Mesodermal cell (in vitro differentiated cells): ENCODE measurements around the gene PILRA.
"Not testable (repeated sequence)": the region's sequence is repeated elsewhere in the genome, so short reads cannot be mapped to it uniquely, and the experiment has no call there.

Source experiments
- H3K27ac ChIP-seq: 2 replicates; pipeline ENCODE4 v1.7.0; 2013; ENCODE audit warnings: mild to moderate bottlenecking, low read depth, low read length, moderate library complexity; ENCODE audit not compliant: severe bottlenecking
- H3K36me3 ChIP-seq: 2 replicates; pipeline ENCODE4 v1.7.1; 2013; ENCODE audit warnings: mild to moderate bottlenecking, low read length, moderate library complexity; ENCODE audit not compliant: control insufficient read depth, insufficient read depth
- H3K4me1 ChIP-seq: one replicate; pipeline ENCODE4 v1.7.1; 2013; ENCODE audit warnings: mild to moderate bottlenecking, low read length; ENCODE audit not compliant: insufficient read depth, control insufficient read depth, poor library complexity, severe bottlenecking
- H3K4me3 ChIP-seq: 2 replicates; pipeline ENCODE4 v1.7.0; 2013; ENCODE audit warnings: low read length, control low read depth, mild to moderate bottlenecking; ENCODE audit not compliant: insufficient read depth, poor library complexity, severe bottlenecking; ENCODE audit errors: extremely low read depth
- H3K9me3 ChIP-seq: 2 replicates; pipeline ENCODE4 v1.7.1; 2013; ENCODE audit warnings: mild to moderate bottlenecking, low read length, moderate library complexity; ENCODE audit not compliant: control insufficient read depth
- WGBS, 2 experiments: methylation state at CpG; one replicate each; pipeline ENCODE4 v1.1.5; 2013; ENCODE audit warnings: missing lambda C conversion rate in 2 of 2; ENCODE audit not compliant: insufficient coverage in 2 of 2; 5-methylcytosine and 5-hydroxymethylcytosine counted together

Gene PILRA

GRCh38 chr7:100358027-100358856, 15.0 kb upstream of the PILRA start, which contains the start of gene PILRB:
Gene PILRB (plus strand): TSS chr7:100358117. CDS start chr7:100358303, 186 bp downstream.
- Histone ChIP-seq H3K9me3 (no peaks in the 10 kb centered on the region), H3K27ac (no peak within 1 kb of the TSS), H3K36me3 (peaks cover 91% of the 10 kb centered on the region), H3K4me3 (no peak within 1 kb of the TSS), H3K4me1 (no peaks in the 10 kb centered on the region)
- 93% methylated on average over 4 to 7 of the region's 11 CpGs for WGBS, 2 experiments

DNA sequence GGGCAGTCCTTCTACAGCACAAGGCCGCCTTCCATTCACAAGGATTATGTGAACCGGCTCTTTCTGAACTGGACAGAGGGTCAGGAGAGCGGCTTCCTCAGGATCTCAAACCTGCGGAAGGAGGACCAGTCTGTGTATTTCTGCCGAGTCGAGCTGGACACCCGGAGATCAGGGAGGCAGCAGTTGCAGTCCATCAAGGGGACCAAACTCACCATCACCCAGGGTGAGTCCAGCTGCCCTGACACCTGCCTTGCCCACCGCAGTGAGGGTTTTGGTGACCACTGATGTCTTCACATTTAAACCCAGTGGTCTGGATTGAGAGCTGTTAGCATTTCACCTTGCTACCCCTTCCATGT, 14.5 kb upstream of the PILRA start:
- Histone ChIP-seq H3K27ac (no peak overlapping the region), H3K36me3 (peaks cover 90% of the 10 kb centered on the region), H3K4me1 (no peaks in the 10 kb centered on the region), H3K4me3 (no peak overlapping the region), H3K9me3 (no peaks in the 10 kb centered on the region)
- WGBS, 2 experiments = 98 to 99% methylated on average over 7 to 8 of the region's 8 CpGs

DNA sequence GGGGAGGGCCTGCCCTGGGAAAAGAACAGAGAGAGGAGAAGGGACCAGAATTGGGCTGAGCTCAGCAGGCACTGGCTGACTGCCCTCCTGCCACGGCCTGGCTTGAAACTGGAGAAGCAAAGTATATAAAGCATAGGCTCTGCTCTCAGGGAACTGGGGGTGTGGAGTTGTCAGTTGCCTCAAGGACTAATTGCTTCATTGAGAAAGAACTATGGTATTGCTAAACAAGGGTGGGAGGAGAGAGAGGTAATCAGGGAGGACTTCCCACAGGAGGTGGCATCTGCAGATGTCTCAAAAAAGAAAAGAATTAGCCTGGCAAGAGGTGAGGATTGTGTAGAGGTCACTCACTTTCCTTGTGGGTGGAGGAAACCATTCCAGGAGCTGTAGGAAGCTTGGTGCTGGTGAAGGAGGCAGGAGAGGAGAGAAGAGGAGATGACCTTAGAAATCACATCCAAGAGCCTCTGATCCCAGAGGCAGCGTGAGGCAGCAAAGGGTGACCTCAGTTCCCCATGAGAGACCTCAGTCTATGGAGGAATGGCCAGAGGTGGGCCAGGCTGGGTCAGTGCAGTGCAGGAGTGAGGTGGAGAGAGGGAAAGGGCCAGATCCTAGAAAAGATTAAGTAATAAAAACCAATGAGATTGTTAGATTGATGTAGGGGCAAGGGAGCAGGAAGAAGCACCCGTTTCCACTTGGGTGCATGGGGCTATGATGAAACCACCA, 13.0 kb upstream of the PILRA start:
- H3K36me3 ChIP-seq = peaks cover 86% of the 10 kb centered on the region
- H3K9me3 ChIP-seq = no peaks in the 10 kb centered on the region
- no peak overlapping the region for H3K4me3 ChIP-seq
- WGBS, 2 experiments = 89 to 100% methylated on average over 3 of the region's 3 CpGs
- no peak overlapping the region for H3K27ac ChIP-seq
- no peaks in the 10 kb centered on the region for H3K4me1 ChIP-seq

- Histone ChIP-seq H3K36me3 (peaks cover 78% of the 10 kb centered on the region), H3K9me3 (no peaks in the 10 kb centered on the region), H3K27ac (no peak overlapping the region), H3K4me3 (no peak overlapping the region), H3K4me1 (no peaks in the 10 kb centered on the region)
These were observed 10.2 kb upstream of the PILRA start for GRCh38 chr7:100363098-100363497.

GRCh38 chr7:100363797-100364196, 9.5 kb upstream of the PILRA start:
- WGBS, 2 experiments = 94 to 97% methylated on average over 5 of the region's 7 CpGs
- H3K4me3 ChIP-seq, H3K9me3 ChIP-seq, H3K27ac ChIP-seq, H3K4me1 ChIP-seq: not testable (repeated sequence)
- H3K36me3 ChIP-seq = peaks cover 71% of the 10 kb centered on the region

DNA sequence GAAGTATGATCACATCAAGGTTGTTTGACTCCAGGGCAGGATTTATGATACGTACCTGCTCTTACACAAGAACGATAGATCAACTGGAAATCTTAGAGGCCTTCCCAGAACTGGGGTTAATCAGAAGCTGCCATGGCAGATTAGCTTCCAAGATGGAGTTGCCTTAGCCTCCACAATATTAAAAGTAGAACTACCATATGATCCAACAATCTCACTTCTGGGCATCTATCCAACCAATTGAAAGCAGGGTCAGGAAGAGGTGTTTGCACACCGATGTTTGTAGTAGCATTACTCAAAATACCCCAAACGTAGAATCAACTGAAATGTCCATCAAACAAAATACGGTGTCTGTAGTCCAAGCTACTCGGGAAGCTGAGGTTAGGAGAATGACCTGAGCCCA, 8.8 kb upstream of the PILRA start:
- Histone ChIP-seq H3K36me3 (peaks cover 65% of the 10 kb centered on the region), H3K4me3 (no peak overlapping the region), H3K27ac (no peak overlapping the region), H3K4me1 (no peaks in the 10 kb centered on the region), H3K9me3 (no peaks in the 10 kb centered on the region)
- 100% methylated on average over 6 of the region's 6 CpGs; no CpG with 5 or more reads in 1 of the 2 experiments for WGBS, 2 experiments

GRCh38 chr7:100365998-100366367, 7.3 kb upstream of the PILRA start:
- H3K27ac ChIP-seq, H3K4me3 ChIP-seq, H3K4me1 ChIP-seq, H3K9me3 ChIP-seq: not testable (repeated sequence)
- peaks cover 50% of the 10 kb centered on the region for H3K36me3 ChIP-seq
- WGBS, 2 experiments = 93 to 95% methylated on average over 3 to 6 of the region's 7 CpGs

- no peak overlapping the region for H3K27ac ChIP-seq
- no peaks in the 10 kb centered on the region for H3K9me3 ChIP-seq
- 93 to 96% methylated on average over 12 to 15 of the region's 16 CpGs for WGBS, 2 experiments
- H3K4me1 ChIP-seq = peaks cover under 1% of the 10 kb centered on the region
- no peak overlapping the region for H3K4me3 ChIP-seq
- peaks cover 43% of the 10 kb centered on the region for H3K36me3 ChIP-seq
These were observed 6.7 kb upstream of the PILRA start for GRCh38 chr7:100366411-100367250.

GRCh38 chr7:100367251-100367620, 6.1 kb upstream of the PILRA start:
- WGBS, 2 experiments = 93 to 98% methylated on average over 6 to 7 of the region's 8 CpGs
- no peak overlapping the region for H3K4me3 ChIP-seq
- H3K36me3 ChIP-seq = peaks cover 37% of the 10 kb centered on the region
- H3K9me3 ChIP-seq = no peaks in the 10 kb centered on the region
- H3K4me1 ChIP-seq = peaks cover 5% of the 10 kb centered on the region
- H3K27ac ChIP-seq = no peak overlapping the region

GRCh38 chr7:100367676-100368613, 5.3 kb upstream of the PILRA start:
- Histone ChIP-seq H3K4me3 (no peak overlapping the region), H3K9me3 (no peaks in the 10 kb centered on the region), H3K36me3 (peaks cover 30% of the 10 kb centered on the region), H3K27ac (no peak overlapping the region), H3K4me1 (peaks cover 8% of the 10 kb centered on the region)
- 91 to 92% methylated on average over 8 to 9 of the region's 12 CpGs for WGBS, 2 experiments
